Astrocyte (in vitro differentiated cells and primary cell): ENCODE measurements around the gene RPP30. TPM values are rescaled to one million over a fixed set of nuclear protein-coding genes. Genes with fewer than 3 reads are reported as not detected.

ENCODE experiments used
- DNase-seq: peaks from one replicate; pipeline ENCODE4 v3.0.0-alpha.2; 2010; ENCODE audit warnings: low read depth
- FAIRE-seq: peaks from 2 replicates; lab custom pipeline; 2011; peaks lifted over from hg19 to GRCh38; lab: Jason Lieb, UNC
- H2AFZ ChIP-seq: 2 replicates; pipeline ENCODE4 v1.6.0; 2012; ENCODE audit warnings: low read depth, low read length, inconsistent platforms
- H3K27ac ChIP-seq: 2 replicates; pipeline ENCODE4 v1.5.1; 2011; ENCODE audit warnings: low read depth, low read length, inconsistent platforms
- H3K27me3 ChIP-seq: 2 replicates; pipeline ENCODE4 v1.6.0; 2011; ENCODE audit warnings: low read length, inconsistent platforms; ENCODE audit not compliant: insufficient read depth
- H3K36me3 ChIP-seq: 2 replicates; pipeline ENCODE4 v1.5.1; 2011; ENCODE audit warnings: low read length, inconsistent platforms; ENCODE audit not compliant: insufficient read depth
- H3K4me1 ChIP-seq: 2 replicates; pipeline ENCODE4 v1.5.1; 2011; ENCODE audit warnings: low read length, inconsistent platforms; ENCODE audit not compliant: insufficient read depth
- H3K4me2 ChIP-seq: 2 replicates; pipeline ENCODE4 v1.6.0; 2012; ENCODE audit warnings: low read length, inconsistent platforms
- H3K4me3 ChIP-seq: 2 replicates; pipeline ENCODE4 v1.5.1; 2011; ENCODE audit warnings: low read depth, mild to moderate bottlenecking, low read length, inconsistent platforms; ENCODE audit not compliant: insufficient read depth
- H3K79me2 ChIP-seq: 2 replicates; pipeline ENCODE4 v1.6.0; 2012; ENCODE audit warnings: mild to moderate bottlenecking, low read length, inconsistent platforms; ENCODE audit not compliant: insufficient read depth
- H3K9ac ChIP-seq: 2 replicates; pipeline ENCODE4 v1.6.0; 2012; ENCODE audit warnings: mild to moderate bottlenecking, low read length, inconsistent platforms
- H3K9me3 ChIP-seq: 2 replicates; pipeline ENCODE4 v1.5.1; 2012; ENCODE audit warnings: low read depth, mild to moderate bottlenecking, low read length, inconsistent platforms; ENCODE audit not compliant: insufficient read depth
- H4K20me1 ChIP-seq: 2 replicates; pipeline ENCODE4 v1.6.0; 2012; ENCODE audit warnings: low read length, inconsistent platforms; ENCODE audit not compliant: insufficient read depth
- H3K27ac Mint-ChIP-seq: one replicate; pipeline ENCODE4 v1.8.0; 2021; ENCODE audit warnings: mild to moderate bottlenecking, mixed read lengths; ENCODE audit not compliant: unreplicated experiment
- H3K27me3 Mint-ChIP-seq: one replicate; pipeline ENCODE4 v1.8.0; 2021; ENCODE audit warnings: low read depth, mixed read lengths; ENCODE audit not compliant: unreplicated experiment
- H3K36me3 Mint-ChIP-seq: one replicate; pipeline ENCODE4 v1.8.0; 2021; ENCODE audit warnings: low read depth, mixed read lengths; ENCODE audit not compliant: unreplicated experiment
- H3K4me1 Mint-ChIP-seq: one replicate; pipeline ENCODE4 v1.8.0; 2021; ENCODE audit warnings: low read depth, mixed read lengths; ENCODE audit not compliant: unreplicated experiment
- H3K4me3 Mint-ChIP-seq: one replicate; pipeline ENCODE4 v1.8.0; 2021; ENCODE audit warnings: mild to moderate bottlenecking, moderate library complexity, mixed read lengths; ENCODE audit not compliant: unreplicated experiment
- H3K9me3 Mint-ChIP-seq: one replicate; pipeline ENCODE4 v1.8.0; 2021; ENCODE audit warnings: mild to moderate bottlenecking, mixed read lengths; ENCODE audit not compliant: unreplicated experiment
- CTCF ChIP-seq: IDR thresholded peaks from 2 replicates; pipeline ENCODE4 v1.5.1; 2011; ENCODE audit warnings: low read depth, mild to moderate bottlenecking, inconsistent platforms, low read length, moderate library complexity; ENCODE audit not compliant: insufficient read depth
- EZH2 ChIP-seq: IDR thresholded peaks from 2 replicates; pipeline ENCODE4 v1.6.1; 2012; ENCODE audit warnings: mild to moderate bottlenecking, low read length, inconsistent platforms; ENCODE audit not compliant: insufficient read depth
- total RNA-seq: library from RNA; stranded (reverse); gene quantifications from 2 replicates; pipeline ENCODE4 v1.2.1, GENCODE V29; 2021

RPP30 gene
- total RNA-seq, 1 donor from 2014 or later, result 32.0 TPM

- H4K20me1 ChIP-seq, result no peaks in the 10 kb centered on the region
- no peak overlapping the region for H3K9ac ChIP-seq
- FAIRE-seq, result no peak
- H3K79me2 ChIP-seq, result no peaks in the 10 kb centered on the region
- H3K27me3 ChIP-seq, result no peaks in the 10 kb centered on the region
- H3K27ac Mint-ChIP-seq, result no peak overlapping the region
- no peak overlapping the region for H3K27ac ChIP-seq
- H3K4me1 Mint-ChIP-seq, result no peaks in the 10 kb centered on the region
- H3K27me3 Mint-ChIP-seq, result no peaks in the 10 kb centered on the region
- H2AFZ ChIP-seq, result no peak overlapping the region
- peaks cover 7% of the 10 kb centered on the region for H3K36me3 ChIP-seq
- H3K4me3 Mint-ChIP-seq, result peak overlapping the region; percentile 4
- H3K36me3 Mint-ChIP-seq, result peaks cover 4% of the 10 kb centered on the region
- DNase-seq, result no peak
- H3K4me2 ChIP-seq, result no peak overlapping the region
- no peaks in the 10 kb centered on the region for H3K4me1 ChIP-seq
- no peak overlapping the region for H3K4me3 ChIP-seq
- TF ChIP-seq EZH2, result no peak
- no peak for TF ChIP-seq CTCF
- no peaks in the 10 kb centered on the region for H3K9me3 Mint-ChIP-seq
- H3K9me3 ChIP-seq, result no peaks in the 10 kb centered on the region
These were observed 34.8 kb downstream of the RPP30 start for GRCh38 chr10:90906596-90906995.

- H3K4me3 Mint-ChIP-seq, result no peak overlapping the region
- FAIRE-seq (no peak), DNase-seq (peak; percentile 49)
- no peaks in the 10 kb centered on the region for H3K27me3 Mint-ChIP-seq
- Histone ChIP-seq H3K4me2 (no peak overlapping the region), H3K4me3 (no peak overlapping the region), H3K79me2 (no peaks in the 10 kb centered on the region), H3K36me3 (peaks cover 5% of the 10 kb centered on the region), H3K9ac (no peak overlapping the region), H4K20me1 (no peaks in the 10 kb centered on the region), H3K27ac (no peak overlapping the region), H3K27me3 (no peaks in the 10 kb centered on the region), H2AFZ (no peak overlapping the region), H3K4me1 (no peaks in the 10 kb centered on the region), H3K9me3 (no peaks in the 10 kb centered on the region)
- H3K27ac Mint-ChIP-seq, result peak overlapping the region; percentile 93
- peaks cover 5% of the 10 kb centered on the region for H3K36me3 Mint-ChIP-seq
- H3K4me1 Mint-ChIP-seq, result peaks cover 6% of the 10 kb centered on the region
- no peaks in the 10 kb centered on the region for H3K9me3 Mint-ChIP-seq
- TF ChIP-seq CTCF, result peak; percentile 83
- TF ChIP-seq EZH2, result no peak
These were observed 39.6 kb downstream of the RPP30 start for GRCh38 chr10:90911133-90912051.

- H4K20me1 ChIP-seq, result no peaks in the 10 kb centered on the region
- no peaks in the 10 kb centered on the region for H3K4me1 ChIP-seq
- peaks cover 6% of the 10 kb centered on the region for H3K4me1 Mint-ChIP-seq
- no peak overlapping the region for H3K4me3 Mint-ChIP-seq
- peaks cover 9% of the 10 kb centered on the region for H3K36me3 Mint-ChIP-seq
- no peak overlapping the region for H3K4me2 ChIP-seq
- no peak overlapping the region for H3K27ac ChIP-seq
- TF ChIP-seq CTCF (no peak), EZH2 (no peak)
- FAIRE-seq (no peak), DNase-seq (no peak)
- H3K9ac ChIP-seq, result no peak overlapping the region
- H3K4me3 ChIP-seq, result no peak overlapping the region
- H2AFZ ChIP-seq, result no peak overlapping the region
- peaks cover 5% of the 10 kb centered on the region for H3K36me3 ChIP-seq
- no peaks in the 10 kb centered on the region for H3K27me3 ChIP-seq
- no peaks in the 10 kb centered on the region for H3K79me2 ChIP-seq
- H3K27me3 Mint-ChIP-seq, result no peaks in the 10 kb centered on the region
- H3K27ac Mint-ChIP-seq, result peak overlapping the region; percentile 17
- H3K9me3 ChIP-seq, result no peaks in the 10 kb centered on the region
- H3K9me3 Mint-ChIP-seq, result no peaks in the 10 kb centered on the region
These were observed 40.4 kb downstream of the RPP30 start for GRCh38 chr10:90912174-90912573.
